Middle frontal gyrus (tissue), 1 donor: ENCODE data around the gene RNLS.

Source experiments
- DNase-seq: peaks from one replicate; pipeline ENCODE4 v3.0.0-alpha.2; 2015; ENCODE audit warnings: low spot score; ENCODE audit errors: extremely low spot score

Gene RNLS

DNA sequence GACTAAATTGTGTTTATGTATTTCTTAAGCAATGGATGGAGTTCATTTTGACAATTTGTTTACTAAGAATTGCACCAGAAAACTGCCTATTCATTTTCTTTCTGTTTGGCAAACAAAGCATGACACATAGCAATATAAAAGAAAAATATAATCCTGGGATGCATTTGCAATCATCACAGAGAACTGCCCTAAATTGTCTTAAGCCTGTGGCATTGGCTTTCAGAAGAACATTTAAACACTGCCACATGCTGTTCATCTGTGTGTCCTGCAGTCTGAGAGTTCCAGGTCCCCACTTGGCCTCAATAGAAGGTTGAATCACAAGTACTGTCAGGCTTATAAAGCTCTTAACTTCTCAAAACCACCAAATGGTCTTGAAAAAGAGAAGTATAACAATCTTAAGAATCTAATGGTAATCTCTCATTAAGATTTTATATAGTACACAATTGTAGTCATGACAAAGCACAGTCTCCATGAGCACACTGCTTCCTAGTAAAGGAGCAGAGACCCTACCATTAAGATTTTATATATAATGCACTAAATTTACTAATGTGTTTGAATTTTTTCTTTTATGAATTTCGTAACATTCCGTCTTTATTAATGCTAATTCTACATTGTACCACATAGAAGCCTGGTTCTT is 29.9 kb downstream of the RNLS start:
- DNase-seq: peak; percentile 44

GRCh38 chr10:88551246-88551645 is 31.9 kb downstream of the RNLS start:
- no peak for DNase-seq

DNA sequence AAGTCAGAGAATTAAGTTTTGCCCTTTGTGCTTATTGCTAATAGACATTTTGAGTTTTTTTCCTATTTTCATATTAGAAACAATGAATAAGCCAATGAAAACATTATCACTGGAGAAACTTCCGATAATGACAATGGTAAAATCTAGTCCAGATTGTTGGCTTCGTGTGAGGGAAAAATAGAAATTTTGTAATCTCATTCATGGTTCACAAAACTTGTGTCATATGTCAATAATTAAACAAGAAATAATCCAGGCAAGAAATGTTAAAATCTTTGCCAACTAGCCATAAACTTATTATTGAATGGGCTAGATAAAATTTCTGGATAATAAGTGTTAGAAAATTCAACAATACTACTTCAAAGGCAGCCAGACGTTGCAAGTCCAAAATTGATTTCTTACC is 36.6 kb downstream of the RNLS start:
- DNase-seq: no peak

DNA sequence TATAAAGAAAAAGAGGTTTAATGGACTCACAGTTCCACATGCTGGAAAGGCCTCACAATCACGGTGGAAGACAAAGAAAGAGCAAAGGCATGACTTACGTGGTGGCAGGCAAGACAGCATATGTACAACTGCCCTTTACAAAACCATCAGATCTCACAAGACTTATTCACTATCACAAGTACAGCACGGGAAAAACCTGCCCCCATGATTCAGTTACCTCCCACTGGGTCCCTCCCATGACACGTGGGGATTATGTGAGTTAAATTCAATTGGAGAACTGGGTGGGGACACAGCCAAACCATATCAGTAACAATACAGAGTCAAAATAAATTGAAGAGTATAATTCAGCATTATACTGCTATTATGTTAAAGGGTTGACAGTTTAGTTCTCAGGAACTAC is 37.8 kb downstream of the RNLS start:
- no peak for DNase-seq

GRCh38 chr10:88544140-88544870 is 38.8 kb downstream of the RNLS start:
- DNase-seq: no peak

GRCh38 chr10:88542522-88542921 is 40.6 kb downstream of the RNLS start:
- DNase-seq: no peak

DNA sequence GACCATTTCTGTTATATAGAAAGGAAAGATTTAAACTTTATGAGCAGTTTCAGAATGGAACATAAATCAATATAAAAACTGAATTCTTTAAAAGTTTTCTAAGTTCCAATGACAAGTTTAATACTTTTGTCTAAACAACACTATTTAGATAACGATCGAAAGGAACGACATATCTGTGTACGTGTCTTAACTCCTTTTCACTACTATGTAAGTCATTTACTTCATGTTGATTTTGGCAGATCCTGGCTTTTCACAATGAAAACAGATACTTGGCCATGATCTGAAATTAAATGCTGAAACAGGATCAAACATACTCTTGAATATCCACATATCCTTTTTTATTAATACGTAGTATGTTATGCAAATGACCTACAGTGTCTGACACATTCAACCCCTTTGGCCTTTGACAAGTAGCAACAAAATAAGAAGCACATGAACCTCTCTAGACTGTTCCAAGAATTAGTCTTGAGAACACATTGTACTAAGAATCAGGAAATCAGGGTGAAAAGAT is 41.9 kb downstream of the RNLS start:
- DNase-seq: no peak

GRCh38 chr10:88540351-88540750 is 42.8 kb downstream of the RNLS start:
- no peak for DNase-seq

- DNase-seq: no peak
These were observed 45.1 kb downstream of the RNLS start for GRCh38 chr10:88538048-88538447.

DNA sequence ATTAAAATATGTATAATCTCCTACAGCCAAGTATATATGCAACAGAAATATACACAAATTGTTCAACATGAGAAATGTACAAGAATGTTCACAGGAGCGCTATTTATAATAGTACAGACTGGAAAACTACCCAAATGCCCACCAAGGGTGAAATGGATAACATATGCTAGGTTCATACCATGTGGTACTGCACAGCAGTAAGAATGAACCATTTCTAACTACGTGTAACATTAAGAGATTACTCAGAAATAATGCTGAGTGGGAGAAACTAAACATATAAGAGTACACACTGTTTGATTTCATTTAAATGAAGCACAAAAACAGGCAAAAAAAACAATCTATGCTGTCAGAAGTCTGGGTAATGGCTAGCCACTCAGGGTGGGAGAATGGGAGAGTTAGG is 45.8 kb downstream of the RNLS start:
- DNase-seq: no peak

GRCh38 chr10:88536437-88536836 is 46.7 kb downstream of the RNLS start:
- DNase-seq: no peak

DNA sequence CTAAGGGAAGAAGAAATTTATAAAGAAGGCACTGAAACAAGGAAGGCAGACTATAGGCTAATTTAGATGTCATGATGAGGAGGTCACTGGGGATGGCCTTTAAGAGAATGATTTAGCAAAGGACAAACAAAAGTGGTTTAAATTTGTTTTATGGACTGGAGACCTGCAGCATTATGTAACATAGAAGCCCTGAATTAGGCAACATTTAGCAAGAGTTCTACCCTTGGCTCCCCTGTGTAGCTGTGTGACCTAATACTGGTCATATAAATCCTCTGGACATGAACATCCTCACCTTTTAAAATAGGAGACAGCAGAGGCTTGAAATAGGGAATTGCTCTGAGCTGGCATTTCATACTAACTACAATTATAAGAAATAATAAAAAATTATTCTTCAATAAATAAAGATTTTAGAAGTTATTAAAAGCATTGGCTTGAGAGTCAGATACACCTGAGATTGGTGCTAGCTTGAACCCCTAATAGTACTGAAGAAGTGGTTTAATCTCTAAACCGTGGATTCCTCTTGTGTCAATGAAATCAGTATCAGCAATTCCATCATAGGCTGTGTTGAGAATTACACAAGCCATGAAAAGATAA is 48.9 kb downstream of the RNLS start:
- no peak for DNase-seq

- no peak for DNase-seq
These were observed 51.6 kb downstream of the RNLS start for GRCh38 chr10:88531392-88532052.

DNA sequence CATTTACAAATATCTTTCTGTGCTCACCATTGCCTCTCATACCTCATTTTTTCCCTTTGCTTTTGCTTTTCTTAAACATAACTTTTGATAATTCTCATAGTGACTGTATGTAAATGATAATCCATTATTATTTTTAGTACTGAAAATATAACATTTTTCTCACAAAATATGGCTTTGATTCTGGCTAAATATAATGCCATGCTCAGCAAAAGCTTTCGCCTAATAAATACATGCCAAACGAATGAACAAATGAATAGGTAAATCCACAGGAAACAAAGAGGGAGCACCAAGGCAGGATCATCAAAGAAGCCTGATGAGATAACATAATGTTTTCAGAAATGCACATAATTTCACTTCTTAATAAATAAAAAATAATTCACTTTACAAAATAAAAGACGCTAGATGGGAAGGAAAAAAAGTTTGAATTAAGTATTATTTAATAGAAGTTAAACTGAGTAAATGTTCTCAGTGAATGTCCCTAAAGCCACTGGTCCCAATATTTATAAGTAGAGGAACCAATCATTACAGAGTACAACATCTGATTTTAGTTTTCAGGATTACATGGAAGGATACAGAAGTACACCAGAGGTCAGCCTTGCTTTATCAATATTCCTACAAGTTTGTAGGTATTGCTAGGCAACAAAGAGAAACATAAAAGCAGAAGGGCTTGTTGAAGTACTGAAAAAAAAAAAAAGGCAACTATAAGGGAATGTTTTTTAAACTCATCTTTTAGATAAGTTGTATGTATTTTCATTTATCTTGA is 52.3 kb downstream of the RNLS start:
- DNase-seq: no peak

- DNase-seq: no peak
These were observed 53.0 kb downstream of the RNLS start for GRCh38 chr10:88530093-88530492.

- no peak for DNase-seq
These were observed 54.1 kb downstream of the RNLS start for GRCh38 chr10:88528806-88529570.

- no peak for DNase-seq
These were observed 54.9 kb downstream of the RNLS start for GRCh38 chr10:88528201-88528600.

- DNase-seq: no peak
These were observed 55.9 kb downstream of the RNLS start for GRCh38 chr10:88527245-88527644.

- no peak for DNase-seq
These were observed 56.5 kb downstream of the RNLS start for GRCh38 chr10:88526501-88527105.
